Transverse colon (tissue), 4 donors: ENCODE measurements around the gene CD209. TPM values are rescaled to one million over a fixed set of nuclear protein-coding genes. Genes with fewer than 3 reads are reported as not detected.

Source experiments
- DNase-seq: peaks from one replicate; pipeline ENCODE4 v3.0.0-alpha.2; 2019
- H3K27ac ChIP-seq, 4 donors: fragments of 200-600 bp; sonication (generic); 2 replicates each; pipeline ENCODE4 v1.5.1; 2016 to 2018; ENCODE audit warnings: inconsistent platforms in 4 of 4
- H3K27me3 ChIP-seq: fragments of 200-600 bp; sonication (generic); 2 replicates; pipeline ENCODE4 v1.5.1; 2017; ENCODE audit warnings: inconsistent platforms
- H3K36me3 ChIP-seq, 4 donors: fragments of 200-600 bp; sonication (generic); 2 replicates each; pipeline ENCODE4 v1.5.1; 2017 to 2019; ENCODE audit warnings: inconsistent platforms in 4 of 4
- H3K4me1 ChIP-seq, 4 donors: fragments of 200-600 bp; sonication (generic); 2 replicates each; pipeline ENCODE4 v1.5.1; 2017 to 2020; ENCODE audit warnings: inconsistent platforms in 4 of 4
- H3K4me3 ChIP-seq, 4 donors: fragments of 200-600 bp; sonication (generic); 1 replicate in 1 of 4; 2 replicates in 3 of 4; pipeline versions ENCODE4 v1.5.1 to v1.6.1; 2017 to 2019; ENCODE audit warnings: inconsistent platforms in 4 of 4
- H3K9me3 ChIP-seq, 2 donors: fragments of 200-600 bp; sonication (generic); 2 replicates each; pipeline ENCODE4 v1.5.1; 2017 to 2019; ENCODE audit warnings: inconsistent platforms in 2 of 2
- EP300 ChIP-seq: sonication (generic); formaldehyde crosslinking; IDR thresholded peaks from one replicate; pipeline ENCODE4 v1.6.1; 2017; ENCODE audit warnings: antibody characterized with exemption, low read depth
- POLR2A ChIP-seq: fragments of 450-650 bp; IDR thresholded peaks from one replicate; pipeline ENCODE4 v1.6.1; 2016; ENCODE audit warnings: antibody characterized with exemption, mild to moderate bottlenecking, moderate library complexity
- POLR2AphosphoS5 ChIP-seq, 3 donors: sonication (generic); formaldehyde crosslinking; IDR thresholded peaks; one replicate each; pipeline ENCODE4 v1.6.1; 2016; ENCODE audit warnings: antibody characterized with exemption in 3 of 3
- WGBS, 2 donors: methylation state at CpG; one replicate each; pipeline ENCODE4 v1.1.5; 2018; ENCODE audit warnings: low coverage in 1 of 2; 5-methylcytosine and 5-hydroxymethylcytosine counted together
- in situ Hi-C, 4 donors: fragments of 200-750 bp; cut with MboI; loops; one replicate each; pipeline versions ENCODE4 v1.15.0 to v1.15.1; 2017; ENCODE audit warnings: low sequenced_read_pairs in 3 of 4, low pct_ligation_motif_present in 1 of 4, low pct_unique_long_range_greater_than_20kb in 1 of 4
- intact Hi-C: fragments of 100-400 bp; cut with DNase I; formaldehyde crosslinking; loops from one replicate; pipeline ENCODE4 v1.15.1; 2023; ENCODE audit warnings: low total_unique reads
- total RNA-seq, 4 donors: library from RNA; depleted of rRNA; stranded (reverse); fragments of >200 nt; gene quantifications; one replicate each; pipeline ENCODE4 v1.1.0, GENCODE V29; 2016
- TF ChIP-seq, protein P1 (sequence below), 5 experiments: fragments of 200-600 bp in 3 of 5; fragments of 450-650 bp in 2 of 5; sonication (generic) in 3 of 5; IDR thresholded peaks; 1 replicate in 2 of 5; 2 replicates in 3 of 5; pipeline ENCODE4 v1.5.1; 2016 to 2017; ENCODE audit warnings: antibody characterized with exemption in 5 of 5, inconsistent platforms in 3 of 5, mild to moderate bottlenecking in 2 of 5, moderate library complexity in 1 of 5

Gene CD209
- total RNA-seq, 4 donors from 2014 or later, result 1.00 to 9.4 (median 4.4) TPM

- 0 to 24% methylated on average over 1 to 22 of the region's 22 CpGs for WGBS, 2 donors
- in situ Hi-C loops, result no loop called here
Measured at GRCh38 chr19:7787602-7788177, 40.4 kb upstream of the CD209 start.

GRCh38 chr19:7787141-7787540 is 39.8 kb upstream of the CD209 start:
- peaks cover 0 to 7% (median 6%) of the 10 kb centered on the region in 4 donors for H3K4me1 ChIP-seq
- peaks cover 92% of the 10 kb centered on the region for H3K27me3 ChIP-seq
- TF ChIP-seq, protein P1, sequence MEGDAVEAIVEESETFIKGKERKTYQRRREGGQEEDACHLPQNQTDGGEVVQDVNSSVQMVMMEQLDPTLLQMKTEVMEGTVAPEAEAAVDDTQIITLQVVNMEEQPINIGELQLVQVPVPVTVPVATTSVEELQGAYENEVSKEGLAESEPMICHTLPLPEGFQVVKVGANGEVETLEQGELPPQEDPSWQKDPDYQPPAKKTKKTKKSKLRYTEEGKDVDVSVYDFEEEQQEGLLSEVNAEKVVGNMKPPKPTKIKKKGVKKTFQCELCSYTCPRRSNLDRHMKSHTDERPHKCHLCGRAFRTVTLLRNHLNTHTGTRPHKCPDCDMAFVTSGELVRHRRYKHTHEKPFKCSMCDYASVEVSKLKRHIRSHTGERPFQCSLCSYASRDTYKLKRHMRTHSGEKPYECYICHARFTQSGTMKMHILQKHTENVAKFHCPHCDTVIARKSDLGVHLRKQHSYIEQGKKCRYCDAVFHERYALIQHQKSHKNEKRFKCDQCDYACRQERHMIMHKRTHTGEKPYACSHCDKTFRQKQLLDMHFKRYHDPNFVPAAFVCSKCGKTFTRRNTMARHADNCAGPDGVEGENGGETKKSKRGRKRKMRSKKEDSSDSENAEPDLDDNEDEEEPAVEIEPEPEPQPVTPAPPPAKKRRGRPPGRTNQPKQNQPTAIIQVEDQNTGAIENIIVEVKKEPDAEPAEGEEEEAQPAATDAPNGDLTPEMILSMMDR (IDR thresholded peaks at IDR 0.05), result no peak
- TF ChIP-seq EP300 (no peak), POLR2AphosphoS5 (IDR thresholded peaks at IDR 0.05) (no peak), POLR2A (no peak)
- intact Hi-C loops (no loop called here), in situ Hi-C loops (no loop called here)
- H3K27ac ChIP-seq, result no peak overlapping the region
- DNase-seq, result no peak
- 24% methylated on average over 10 of the region's 10 CpGs; no CpG with 5 or more reads in 1 of the 2 donors for WGBS, 2 donors
- H3K4me3 ChIP-seq, result no peak overlapping the region
- peaks cover 0 to 2% of the 10 kb centered on the region in 2 donors for H3K9me3 ChIP-seq
- no peaks in the 10 kb centered on the region for H3K36me3 ChIP-seq

More at GRCh38 chr19:7787602-7788177, 40.4 kb upstream of the CD209 start:
- TF ChIP-seq POLR2AphosphoS5 (IDR thresholded peaks at IDR 0.05), result no peak
- no peak for TF ChIP-seq POLR2A
- TF ChIP-seq, protein P1 (IDR thresholded peaks at IDR 0.05), result no peak
- no peak for TF ChIP-seq EP300
- Histone ChIP-seq H3K4me1 (peaks cover 0 to 7% (median 6%) of the 10 kb centered on the region in 4 donors), H3K27me3 (peaks cover 86% of the 10 kb centered on the region), H3K9me3 (peaks cover 0 to 2% of the 10 kb centered on the region in 2 donors), H3K4me3 (no peak overlapping the region), H3K36me3 (no peaks in the 10 kb centered on the region), H3K27ac (no peak overlapping the region)
- no peak for DNase-seq
- intact Hi-C loops, result no loop called here

DNA sequence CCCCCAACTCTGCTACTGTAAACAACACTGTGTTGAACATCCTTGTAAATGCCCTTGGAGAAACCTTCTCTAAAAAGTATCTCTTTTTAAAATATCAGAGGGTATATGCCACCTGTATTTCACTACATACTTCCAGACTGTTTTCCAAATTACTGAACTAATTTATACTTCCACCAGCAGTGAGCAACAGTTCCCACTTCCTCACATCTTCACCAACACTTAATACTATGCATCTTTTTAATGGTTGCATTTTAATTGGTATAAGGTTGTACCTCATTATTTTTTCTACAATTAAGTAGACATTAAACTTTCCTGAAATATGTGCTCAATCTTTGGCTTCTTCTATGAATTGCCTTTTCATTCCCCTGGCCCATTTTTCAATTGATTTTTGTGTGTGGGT is 37.5 kb upstream of the CD209 start:
- H3K36me3 ChIP-seq, result no peaks in the 10 kb centered on the region
- no peak overlapping the region for H3K27ac ChIP-seq
- intact Hi-C loops (no loop called here), in situ Hi-C loops (no loop called here)
- H3K9me3 ChIP-seq, result peaks cover 0 to 2% of the 10 kb centered on the region in 2 donors
- peaks cover 97% of the 10 kb centered on the region for H3K27me3 ChIP-seq
- peaks cover 0 to 7% (median 6%) of the 10 kb centered on the region in 4 donors for H3K4me1 ChIP-seq
- TF ChIP-seq POLR2AphosphoS5 (IDR thresholded peaks at IDR 0.05) (no peak), POLR2A (no peak), EP300 (no peak)
- TF ChIP-seq, protein P1 (IDR thresholded peaks at IDR 0.05), result no peak
- no peak overlapping the region for H3K4me3 ChIP-seq
- DNase-seq, result no peak

DNA sequence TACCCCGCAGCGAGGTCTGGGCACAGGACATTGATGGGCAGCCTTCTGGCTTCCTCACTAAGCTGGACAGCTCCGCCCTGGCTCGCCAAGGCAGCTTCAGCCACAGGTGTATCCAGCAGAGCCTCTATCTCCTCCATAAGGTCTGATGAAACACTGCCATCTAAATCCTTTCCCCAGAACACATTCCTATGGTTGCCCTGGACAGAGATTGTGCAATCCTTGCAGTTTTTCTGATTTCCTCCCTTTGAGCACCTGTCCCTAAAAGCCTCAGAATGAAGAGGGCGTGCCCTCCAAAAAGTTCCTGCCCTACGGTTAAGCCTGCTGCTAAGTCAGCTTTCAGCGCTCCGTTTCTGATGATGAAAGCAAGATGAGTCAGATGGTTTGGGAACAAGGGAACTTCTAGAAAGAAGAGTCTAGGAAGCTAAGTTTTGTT is 36.7 kb upstream of the CD209 start:
- Histone ChIP-seq H3K4me1 (peaks cover 0 to 2% (median under 1%) of the 10 kb centered on the region in 4 donors), H3K27me3 (peaks cover 97% of the 10 kb centered on the region), H3K36me3 (no peaks in the 10 kb centered on the region), H3K27ac (no peak overlapping the region), H3K9me3 (peaks cover 0 to 2% of the 10 kb centered on the region in 2 donors), H3K4me3 (no peak overlapping the region)
- DNase-seq, result no peak
- 0 to 25% methylated on average over 2 to 8 of the region's 8 CpGs for WGBS, 2 donors
- intact Hi-C loops (no loop called here), in situ Hi-C loops (no loop called here)
- TF ChIP-seq, protein P1 (IDR thresholded peaks at IDR 0.05), result no peak
- no peak for TF ChIP-seq POLR2A
- no peak for TF ChIP-seq POLR2AphosphoS5 (IDR thresholded peaks at IDR 0.05)
- TF ChIP-seq EP300, result no peak
